ENCODE data around the gene RABAC1.

Gene RABAC1

GRCh38 chr19:41959056-41960053 lies at the start of gene RABAC1:
TSS of gene RABAC1 (minus strand) at chr19:41959321. CDS start at chr19:41959292, 29 bp downstream.
- H3K4me3 ChIP-seq (replicated peaks in 1 of 2; ENCODE audit: low read depth in 2 of 2, low read length in 2 of 2): peak within 1 kb of the TSS; percentile 88 to 96
- peak; percentile 27 for TF ChIP-seq CTCF (IDR thresholded peaks at IDR 0.05; ENCODE audit: low read depth, low read length)

GRCh38 chr19:42006569-42006968 lies 47.4 kb upstream of the RABAC1 start:
- H3K4me3 ChIP-seq (replicated peaks in 1 of 2; ENCODE audit: low read depth in 2 of 2, low read length in 2 of 2): no peak overlapping the region
- TF ChIP-seq CTCF (IDR thresholded peaks at IDR 0.05; ENCODE audit: low read depth, low read length): no peak

More at GRCh38 chr19:41959056-41960053, at the start of gene RABAC1:
- DNase-seq (ENCODE audit: low read depth in 2 of 2): peak; percentile 90 to 93

GRCh38 chr19:42005504-42005903 lies 46.4 kb upstream of the RABAC1 start:
- TF ChIP-seq CTCF (IDR thresholded peaks at IDR 0.05; ENCODE audit: low read depth, low read length): no peak
- no peak overlapping the region for H3K4me3 ChIP-seq (replicated peaks in 1 of 2; ENCODE audit: low read depth in 2 of 2, low read length in 2 of 2)
- no peak for DNase-seq (ENCODE audit: low read depth in 2 of 2)

More at GRCh38 chr19:42006569-42006968, 47.4 kb upstream of the RABAC1 start:
- no peak for DNase-seq (ENCODE audit: low read depth in 2 of 2)

- no peak overlapping the region for H3K4me3 ChIP-seq (replicated peaks in 1 of 2; ENCODE audit: low read depth in 2 of 2, low read length in 2 of 2)
- no peak for DNase-seq (ENCODE audit: low read depth in 2 of 2)
- TF ChIP-seq CTCF (IDR thresholded peaks at IDR 0.05; ENCODE audit: low read depth, low read length): no peak
Observed at GRCh38 chr19:42003506-42004294, 44.6 kb upstream of the RABAC1 start.

GRCh38 chr19:41999878-42000208 lies 40.7 kb upstream of the RABAC1 start:
- H3K4me3 ChIP-seq (replicated peaks in 1 of 2; ENCODE audit: low read depth in 2 of 2, low read length in 2 of 2): no peak overlapping the region
- no peak for DNase-seq (ENCODE audit: low read depth in 2 of 2)
- no peak for TF ChIP-seq CTCF (IDR thresholded peaks at IDR 0.05; ENCODE audit: low read depth, low read length)

GRCh38 chr19:41999071-41999877 lies 40.2 kb upstream of the RABAC1 start:
- H3K4me3 ChIP-seq (replicated peaks in 1 of 2; ENCODE audit: low read depth in 2 of 2, low read length in 2 of 2): no peak overlapping the region
- DNase-seq (ENCODE audit: low read depth in 2 of 2): no peak
- TF ChIP-seq CTCF (IDR thresholded peaks at IDR 0.05; ENCODE audit: low read depth, low read length): no peak

Data from cardiac fibroblast (primary cell).